Testis (tissue), 2 donors: ENCODE results near the gene TRRAP.

ENCODE experiments used
- POLR2A ChIP-seq: fragments of 450-650 bp; IDR thresholded peaks from one replicate; pipeline ENCODE4 v1.6.1; 2017; ENCODE audit warnings: antibody characterized with exemption, mild to moderate bottlenecking, moderate library complexity
- TF ChIP-seq, protein P1 (sequence below), 3 experiments: fragments of 450-650 bp in 2 of 3; fragments of 200-600 bp in 1 of 3; sonication (generic) in 1 of 3; IDR thresholded peaks; one replicate each; pipeline ENCODE4 v1.5.1; 2016 to 2019; ENCODE audit warnings: antibody characterized with exemption in 3 of 3, mild to moderate bottlenecking in 2 of 3, moderate library complexity in 1 of 3

- TF ChIP-seq, protein P1, sequence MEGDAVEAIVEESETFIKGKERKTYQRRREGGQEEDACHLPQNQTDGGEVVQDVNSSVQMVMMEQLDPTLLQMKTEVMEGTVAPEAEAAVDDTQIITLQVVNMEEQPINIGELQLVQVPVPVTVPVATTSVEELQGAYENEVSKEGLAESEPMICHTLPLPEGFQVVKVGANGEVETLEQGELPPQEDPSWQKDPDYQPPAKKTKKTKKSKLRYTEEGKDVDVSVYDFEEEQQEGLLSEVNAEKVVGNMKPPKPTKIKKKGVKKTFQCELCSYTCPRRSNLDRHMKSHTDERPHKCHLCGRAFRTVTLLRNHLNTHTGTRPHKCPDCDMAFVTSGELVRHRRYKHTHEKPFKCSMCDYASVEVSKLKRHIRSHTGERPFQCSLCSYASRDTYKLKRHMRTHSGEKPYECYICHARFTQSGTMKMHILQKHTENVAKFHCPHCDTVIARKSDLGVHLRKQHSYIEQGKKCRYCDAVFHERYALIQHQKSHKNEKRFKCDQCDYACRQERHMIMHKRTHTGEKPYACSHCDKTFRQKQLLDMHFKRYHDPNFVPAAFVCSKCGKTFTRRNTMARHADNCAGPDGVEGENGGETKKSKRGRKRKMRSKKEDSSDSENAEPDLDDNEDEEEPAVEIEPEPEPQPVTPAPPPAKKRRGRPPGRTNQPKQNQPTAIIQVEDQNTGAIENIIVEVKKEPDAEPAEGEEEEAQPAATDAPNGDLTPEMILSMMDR (IDR thresholded peaks at IDR 0.05) = no peak
- TF ChIP-seq POLR2A = no peak
Observed at GRCh38 chr7:99031496-99031895, 153.2 kb downstream of the TRRAP start.
